Measurements from ENCODE around the gene PPP2R2C. TPM values are rescaled to one million over a fixed set of nuclear protein-coding genes. Genes with fewer than 3 reads are reported as not detected.

PPP2R2C gene
- total RNA-seq, 1 experiment from 2014 or later: 8.1 TPM

DNA sequence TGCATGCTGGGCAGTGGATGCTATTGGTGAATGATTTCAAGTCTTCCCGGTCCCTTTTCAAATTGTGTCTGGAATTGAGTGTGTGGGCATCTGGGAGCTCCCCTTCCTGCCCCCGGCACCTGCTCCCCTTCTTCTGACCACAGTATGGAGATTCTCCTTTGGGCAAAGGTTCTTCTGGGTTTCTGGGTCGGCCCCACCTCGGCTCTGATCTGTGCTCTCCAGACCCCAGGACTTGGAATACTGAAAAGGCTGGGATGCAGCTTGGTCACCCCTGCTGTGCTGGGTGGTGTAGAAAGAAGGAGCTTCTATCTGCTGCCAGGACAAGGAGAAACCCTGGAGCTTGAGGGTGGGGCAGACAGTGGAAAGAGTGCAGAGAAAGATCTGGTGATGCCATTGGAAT, 124.0 kb downstream of the PPP2R2C start:
- WGBS (ENCODE audit: extremely low coverage, insufficient read length, low lambda C conversion rate): no CpG with 5 or more reads among the region's 4 CpGs
- Histone ChIP-seq H3K4me2 (ENCODE audit: insufficient read depth, insufficient read length, low read length) (no peak overlapping the region), H3T11ph (ENCODE audit: low read length) (no peak overlapping the region), H2AFZ (ENCODE audit: low read length) (no peak overlapping the region), H3K56ac (ENCODE audit: insufficient read length, low read depth, low read length) (no peak overlapping the region), H3K9ac (ENCODE audit: extremely low read depth, insufficient read length, low read length) (no peak overlapping the region), H3K79me1 (ENCODE audit: insufficient read depth, low read depth, low read length, poor library complexity, severe bottlenecking) (no peaks in the 10 kb centered on the region), H3K18ac (ENCODE audit: insufficient read length, low read depth, low read length) (no peak overlapping the region), H4K91ac (ENCODE audit: insufficient read length, low read depth, low read length) (no peak overlapping the region), H3K27ac (ENCODE audit: insufficient read length, low read depth, low read length) (no peak overlapping the region), H3K14ac (ENCODE audit: insufficient read depth, low read length) (no peak overlapping the region), H4K20me1 (ENCODE audit: control insufficient read depth, insufficient read depth, insufficient read length) (no peaks in the 10 kb centered on the region), H2BK5ac (ENCODE audit: insufficient read length, low read length) (no peak overlapping the region), H2AK5ac (ENCODE audit: insufficient read length, low read length) (no peak overlapping the region), H3K4me1 (ENCODE audit: insufficient read depth, low read length) (no peaks in the 10 kb centered on the region; the same call in 1 of the 2 replicates), H3K9me3 (ENCODE audit: control insufficient read depth, low read depth, low read length) (no peaks in the 10 kb centered on the region), H3K79me2 (ENCODE audit: insufficient read depth, low read length) (no peaks in the 10 kb centered on the region), H3K23ac (ENCODE audit: insufficient read length, low read depth, low read length) (no peak overlapping the region), H2BK15ac (ENCODE audit: low read depth, low read length) (no peak overlapping the region), H4K5ac (ENCODE audit: insufficient read length, low read depth, low read length) (no peak overlapping the region), H4K8ac (replicated peaks; ENCODE audit: insufficient read length, low read depth, low read length) (no peak overlapping the region), H2BK12ac (ENCODE audit: insufficient read length, low read depth, low read length) (no peak overlapping the region), H3K4ac (ENCODE audit: low read depth, low read length) (no peak overlapping the region), H3K27me3 (ENCODE audit: insufficient read depth, low read length) (no peaks in the 10 kb centered on the region), H2BK120ac (ENCODE audit: low read depth, low read length, poor library complexity, severe bottlenecking) (no peak overlapping the region), H2BK20ac (ENCODE audit: low read depth, low read length, poor library complexity, severe bottlenecking) (no peak overlapping the region), H3K23me2 (ENCODE audit: insufficient read length, low read depth, low read length, poor library complexity, severe bottlenecking) (peaks cover 3% of the 10 kb centered on the region)
- DNase-seq: no peak
- peaks cover 0 to 7% of the 10 kb centered on the region in 2 experiments; a peak in 2 of 4 replicates for H3K4me1 Mint-ChIP-seq
- H3K9me3 Mint-ChIP-seq: no peaks in the 10 kb centered on the region; a peak in 1 of 5 replicates
- peaks cover 1% of the 10 kb centered on the region; the same call in 1 of the 2 replicates for H3K27me3 Mint-ChIP-seq (ENCODE audit: low read depth)
- TF ChIP-seq, protein P1, sequence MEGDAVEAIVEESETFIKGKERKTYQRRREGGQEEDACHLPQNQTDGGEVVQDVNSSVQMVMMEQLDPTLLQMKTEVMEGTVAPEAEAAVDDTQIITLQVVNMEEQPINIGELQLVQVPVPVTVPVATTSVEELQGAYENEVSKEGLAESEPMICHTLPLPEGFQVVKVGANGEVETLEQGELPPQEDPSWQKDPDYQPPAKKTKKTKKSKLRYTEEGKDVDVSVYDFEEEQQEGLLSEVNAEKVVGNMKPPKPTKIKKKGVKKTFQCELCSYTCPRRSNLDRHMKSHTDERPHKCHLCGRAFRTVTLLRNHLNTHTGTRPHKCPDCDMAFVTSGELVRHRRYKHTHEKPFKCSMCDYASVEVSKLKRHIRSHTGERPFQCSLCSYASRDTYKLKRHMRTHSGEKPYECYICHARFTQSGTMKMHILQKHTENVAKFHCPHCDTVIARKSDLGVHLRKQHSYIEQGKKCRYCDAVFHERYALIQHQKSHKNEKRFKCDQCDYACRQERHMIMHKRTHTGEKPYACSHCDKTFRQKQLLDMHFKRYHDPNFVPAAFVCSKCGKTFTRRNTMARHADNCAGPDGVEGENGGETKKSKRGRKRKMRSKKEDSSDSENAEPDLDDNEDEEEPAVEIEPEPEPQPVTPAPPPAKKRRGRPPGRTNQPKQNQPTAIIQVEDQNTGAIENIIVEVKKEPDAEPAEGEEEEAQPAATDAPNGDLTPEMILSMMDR (conservative IDR thresholded peaks at IDR 0.05): no peak
- no peak overlapping the region; a peak in 1 of 7 replicates for H3K27ac Mint-ChIP-seq
- no peaks in the 10 kb centered on the region for H3K36me3 Mint-ChIP-seq (ENCODE audit: insufficient read depth in 1 of 3, low read depth in 3 of 3)
- no peak overlapping the region for H3K4me3 Mint-ChIP-seq

Data from H9 (cell line).